ENCODE measurements around the gene CEP55. TPM values are rescaled to one million over a fixed set of nuclear protein-coding genes. Genes with fewer than 3 reads are reported as not detected.

The CEP55 gene
- total RNA-seq, 1 experiment from 2014 or later: 17.3 TPM

DNA sequence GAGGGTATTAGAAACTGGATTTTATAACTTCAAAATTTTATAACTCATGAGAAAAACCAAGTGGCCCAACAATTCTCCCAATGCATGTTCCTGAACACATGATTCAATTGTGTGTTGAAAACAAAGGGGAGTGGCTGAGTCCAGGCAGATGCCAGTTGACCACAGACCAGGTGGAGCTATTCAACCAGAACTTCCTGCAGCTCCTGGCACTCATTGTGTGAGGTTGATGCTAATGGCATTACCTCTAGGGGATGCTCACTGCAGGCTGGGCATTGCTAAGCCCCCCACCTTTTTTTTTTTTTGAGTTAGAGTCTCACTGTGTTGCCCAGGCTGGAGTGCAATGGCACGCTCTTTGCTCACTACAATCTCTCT, 34.6 kb upstream of the CEP55 start (continued):
- TF ChIP-seq, protein P1, sequence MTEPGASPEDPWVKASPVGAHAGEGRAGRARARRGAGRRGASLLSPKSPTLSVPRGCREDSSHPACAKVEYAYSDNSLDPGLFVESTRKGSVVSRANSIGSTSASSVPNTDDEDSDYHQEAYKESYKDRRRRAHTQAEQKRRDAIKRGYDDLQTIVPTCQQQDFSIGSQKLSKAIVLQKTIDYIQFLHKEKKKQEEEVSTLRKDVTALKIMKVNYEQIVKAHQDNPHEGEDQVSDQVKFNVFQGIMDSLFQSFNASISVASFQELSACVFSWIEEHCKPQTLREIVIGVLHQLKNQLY (CRISPR knock-in tag; IDR thresholded peaks at IDR 0.05): no peak
- TF ChIP-seq SOX15 (CRISPR knock-in tag; IDR thresholded peaks at IDR 0.05) (no peak), NFE2L1 (CRISPR knock-in tag; IDR thresholded peaks at IDR 0.05) (no peak)

DNA sequence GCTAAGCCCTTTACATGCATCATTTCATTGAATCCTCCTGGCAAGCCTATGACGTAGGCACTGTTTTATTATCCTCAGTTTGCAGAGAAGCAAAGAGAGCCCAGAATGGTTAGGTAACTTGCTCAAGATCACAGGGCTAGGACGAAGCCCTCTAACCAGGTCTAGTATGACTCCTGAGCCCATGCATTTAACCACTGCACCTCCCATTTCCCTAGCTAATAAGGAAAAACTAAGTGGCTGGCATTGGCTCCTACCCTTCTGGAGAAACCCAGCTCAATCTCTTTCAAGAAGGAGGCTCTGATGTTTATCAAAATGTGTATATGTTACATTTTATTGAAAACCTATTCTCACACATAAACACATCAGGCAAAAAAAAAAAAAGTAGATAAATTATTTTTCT, 34.0 kb upstream of the CEP55 start:
- no peaks in the 10 kb centered on the region for H3K27me3 Mint-ChIP-seq (ENCODE audit: low read depth)
- peaks cover 6% of the 10 kb centered on the region; the same call in 1 of the 2 replicates for H3K9me3 Mint-ChIP-seq
- H3K36me3 Mint-ChIP-seq: no peaks in the 10 kb centered on the region
- no peak overlapping the region for H3K4me3 Mint-ChIP-seq
- TF ChIP-seq, protein P2, sequence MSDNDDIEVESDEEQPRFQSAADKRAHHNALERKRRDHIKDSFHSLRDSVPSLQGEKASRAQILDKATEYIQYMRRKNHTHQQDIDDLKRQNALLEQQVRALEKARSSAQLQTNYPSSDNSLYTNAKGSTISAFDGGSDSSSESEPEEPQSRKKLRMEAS (CRISPR knock-in tag; IDR thresholded peaks at IDR 0.05): no peak
- TF ChIP-seq, protein P3, sequence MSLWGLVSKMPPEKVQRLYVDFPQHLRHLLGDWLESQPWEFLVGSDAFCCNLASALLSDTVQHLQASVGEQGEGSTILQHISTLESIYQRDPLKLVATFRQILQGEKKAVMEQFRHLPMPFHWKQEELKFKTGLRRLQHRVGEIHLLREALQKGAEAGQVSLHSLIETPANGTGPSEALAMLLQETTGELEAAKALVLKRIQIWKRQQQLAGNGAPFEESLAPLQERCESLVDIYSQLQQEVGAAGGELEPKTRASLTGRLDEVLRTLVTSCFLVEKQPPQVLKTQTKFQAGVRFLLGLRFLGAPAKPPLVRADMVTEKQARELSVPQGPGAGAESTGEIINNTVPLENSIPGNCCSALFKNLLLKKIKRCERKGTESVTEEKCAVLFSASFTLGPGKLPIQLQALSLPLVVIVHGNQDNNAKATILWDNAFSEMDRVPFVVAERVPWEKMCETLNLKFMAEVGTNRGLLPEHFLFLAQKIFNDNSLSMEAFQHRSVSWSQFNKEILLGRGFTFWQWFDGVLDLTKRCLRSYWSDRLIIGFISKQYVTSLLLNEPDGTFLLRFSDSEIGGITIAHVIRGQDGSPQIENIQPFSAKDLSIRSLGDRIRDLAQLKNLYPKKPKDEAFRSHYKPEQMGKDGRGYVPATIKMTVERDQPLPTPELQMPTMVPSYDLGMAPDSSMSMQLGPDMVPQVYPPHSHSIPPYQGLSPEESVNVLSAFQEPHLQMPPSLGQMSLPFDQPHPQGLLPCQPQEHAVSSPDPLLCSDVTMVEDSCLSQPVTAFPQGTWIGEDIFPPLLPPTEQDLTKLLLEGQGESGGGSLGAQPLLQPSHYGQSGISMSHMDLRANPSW (CRISPR knock-in tag; conservative IDR thresholded peaks at IDR 0.05; ENCODE audit: low read depth): no peak
- TF ChIP-seq GTF2I (CRISPR knock-in tag; conservative IDR thresholded peaks at IDR 0.05) (no peak), CREM (CRISPR knock-in tag; IDR thresholded peaks at IDR 0.05) (no peak), NFE2L1 (CRISPR knock-in tag; IDR thresholded peaks at IDR 0.05) (no peak), ESRRA (CRISPR knock-in tag; IDR thresholded peaks at IDR 0.05; ENCODE audit: borderline replicate concordance) (no peak)
- CTCF ChIA-PET: interaction anchor here (1.4 to 4.5 kb wide), 2 partner anchors 9 to 20 kb away, joined by 3 to 22 read pairs; partner anchors contain the start of gene MYOF
- ATAC-seq (no peak), DNase-seq (ENCODE audit: low spot score) (no peak)
- no peak overlapping the region for H3K27ac Mint-ChIP-seq
- POLR2A ChIA-PET: no interaction called here
- H3K4me1 Mint-ChIP-seq: peaks cover 15% of the 10 kb centered on the region

GRCh38 chr10:93462881-93463280, 33.5 kb upstream of the CEP55 start:
- Mint-ChIP-seq H3K4me3 (no peak overlapping the region), H3K4me1 (peaks cover 15% of the 10 kb centered on the region), H3K36me3 (no peaks in the 10 kb centered on the region), H3K9me3 (peaks cover 6% of the 10 kb centered on the region; the same call in 1 of the 2 replicates), H3K27me3 (ENCODE audit: low read depth) (no peaks in the 10 kb centered on the region), H3K27ac (peak overlapping the region; percentile 48; the same call in 1 of the 2 replicates)
- ATAC-seq: no peak
- no peak for TF ChIP-seq ZNF281 (CRISPR knock-in tag; IDR thresholded peaks at IDR 0.05)
- TF ChIP-seq ESRRA (CRISPR knock-in tag; IDR thresholded peaks at IDR 0.05; ENCODE audit: borderline replicate concordance): no peak
- no peak for TF ChIP-seq SMAD4 (CRISPR knock-in tag; IDR thresholded peaks at IDR 0.05)
- no peak for TF ChIP-seq PREB (CRISPR knock-in tag; IDR thresholded peaks at IDR 0.05; ENCODE audit: borderline replicate concordance)
- no peak for TF ChIP-seq NFATC4 (CRISPR knock-in tag; IDR thresholded peaks at IDR 0.05)
- TF ChIP-seq EMX1 (CRISPR knock-in tag; IDR thresholded peaks at IDR 0.05): no peak
- TF ChIP-seq TP53 (CRISPR knock-in tag; IDR thresholded peaks at IDR 0.05): no peak
- TF ChIP-seq, protein P4, sequence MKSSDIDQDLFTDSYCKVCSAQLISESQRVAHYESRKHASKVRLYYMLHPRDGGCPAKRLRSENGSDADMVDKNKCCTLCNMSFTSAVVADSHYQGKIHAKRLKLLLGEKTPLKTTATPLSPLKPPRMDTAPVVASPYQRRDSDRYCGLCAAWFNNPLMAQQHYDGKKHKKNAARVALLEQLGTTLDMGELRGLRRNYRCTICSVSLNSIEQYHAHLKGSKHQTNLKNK (CRISPR knock-in tag; IDR thresholded peaks at IDR 0.05): no peak
- TF ChIP-seq, protein P5, sequence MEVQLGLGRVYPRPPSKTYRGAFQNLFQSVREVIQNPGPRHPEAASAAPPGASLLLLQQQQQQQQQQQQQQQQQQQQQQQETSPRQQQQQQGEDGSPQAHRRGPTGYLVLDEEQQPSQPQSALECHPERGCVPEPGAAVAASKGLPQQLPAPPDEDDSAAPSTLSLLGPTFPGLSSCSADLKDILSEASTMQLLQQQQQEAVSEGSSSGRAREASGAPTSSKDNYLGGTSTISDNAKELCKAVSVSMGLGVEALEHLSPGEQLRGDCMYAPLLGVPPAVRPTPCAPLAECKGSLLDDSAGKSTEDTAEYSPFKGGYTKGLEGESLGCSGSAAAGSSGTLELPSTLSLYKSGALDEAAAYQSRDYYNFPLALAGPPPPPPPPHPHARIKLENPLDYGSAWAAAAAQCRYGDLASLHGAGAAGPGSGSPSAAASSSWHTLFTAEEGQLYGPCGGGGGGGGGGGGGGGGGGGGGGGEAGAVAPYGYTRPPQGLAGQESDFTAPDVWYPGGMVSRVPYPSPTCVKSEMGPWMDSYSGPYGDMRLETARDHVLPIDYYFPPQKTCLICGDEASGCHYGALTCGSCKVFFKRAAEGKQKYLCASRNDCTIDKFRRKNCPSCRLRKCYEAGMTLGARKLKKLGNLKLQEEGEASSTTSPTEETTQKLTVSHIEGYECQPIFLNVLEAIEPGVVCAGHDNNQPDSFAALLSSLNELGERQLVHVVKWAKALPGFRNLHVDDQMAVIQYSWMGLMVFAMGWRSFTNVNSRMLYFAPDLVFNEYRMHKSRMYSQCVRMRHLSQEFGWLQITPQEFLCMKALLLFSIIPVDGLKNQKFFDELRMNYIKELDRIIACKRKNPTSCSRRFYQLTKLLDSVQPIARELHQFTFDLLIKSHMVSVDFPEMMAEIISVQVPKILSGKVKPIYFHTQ (CRISPR knock-in tag; IDR thresholded peaks at IDR 0.05): no peak
- no peak for TF ChIP-seq ZBTB43 (CRISPR knock-in tag; IDR thresholded peaks at IDR 0.05)
- no peak for TF ChIP-seq NR1H2 (CRISPR knock-in tag; IDR thresholded peaks at IDR 0.05)
- no peak for TF ChIP-seq IRF2 (CRISPR knock-in tag; IDR thresholded peaks at IDR 0.05; ENCODE audit: borderline replicate concordance, low read depth)
- no peak for TF ChIP-seq TCF7 (CRISPR knock-in tag; IDR thresholded peaks at IDR 0.05; ENCODE audit: low read depth)
- no peak for TF ChIP-seq NFE2L1 (CRISPR knock-in tag; IDR thresholded peaks at IDR 0.05)
- ChIA-PET POLR2A (interaction anchor here (0.7 kb wide), 1 partner anchor 66 kb away, joined by 3 read pairs; no protein-coding TSS in a partner anchor), CTCF (interaction anchor here (4.5 kb wide), 1 partner anchor 20 kb away, joined by 22 read pairs; the partner anchor contains the start of gene MYOF)
- DNase-seq (ENCODE audit: low spot score): no peak
